Nephron progenitor cell (in vitro differentiated cells): Measurements from ENCODE around the gene ARID2.

Experiments used
- DNase-seq: peaks from one replicate; pipeline ENCODE4 v3.0.0; 2021
- H3K27ac Mint-ChIP-seq: 2 replicates; pipeline ENCODE4 v1.8.0; 2021; ENCODE audit warnings: mild to moderate bottlenecking, moderate library complexity, mixed read lengths
- H3K27me3 Mint-ChIP-seq: 2 replicates; pipeline ENCODE4 v1.8.0; 2021; ENCODE audit warnings: mild to moderate bottlenecking, low read depth, mixed read lengths; ENCODE audit not compliant: poor library complexity
- H3K36me3 Mint-ChIP-seq: 2 replicates; pipeline ENCODE4 v1.8.0; 2021; ENCODE audit warnings: low read depth, mixed read lengths
- H3K4me1 Mint-ChIP-seq: 2 replicates; pipeline ENCODE4 v1.8.0; 2021; ENCODE audit warnings: mixed read lengths
- H3K4me3 Mint-ChIP-seq: 2 replicates; pipeline ENCODE4 v1.8.0; 2021; ENCODE audit warnings: mild to moderate bottlenecking, moderate library complexity, mixed read lengths
- H3K9me3 Mint-ChIP-seq: 2 replicates; pipeline ENCODE4 v1.8.0; 2021; ENCODE audit warnings: mild to moderate bottlenecking, moderate library complexity, mixed read lengths
- TF ChIP-seq, protein P1 (sequence below): fragments of 200-600 bp; sonication (generic); IDR thresholded peaks from 2 replicates; pipeline ENCODE4 v1.5.0; 2021; ENCODE audit warnings: antibody characterized with exemption

ARID2 gene, protein sequence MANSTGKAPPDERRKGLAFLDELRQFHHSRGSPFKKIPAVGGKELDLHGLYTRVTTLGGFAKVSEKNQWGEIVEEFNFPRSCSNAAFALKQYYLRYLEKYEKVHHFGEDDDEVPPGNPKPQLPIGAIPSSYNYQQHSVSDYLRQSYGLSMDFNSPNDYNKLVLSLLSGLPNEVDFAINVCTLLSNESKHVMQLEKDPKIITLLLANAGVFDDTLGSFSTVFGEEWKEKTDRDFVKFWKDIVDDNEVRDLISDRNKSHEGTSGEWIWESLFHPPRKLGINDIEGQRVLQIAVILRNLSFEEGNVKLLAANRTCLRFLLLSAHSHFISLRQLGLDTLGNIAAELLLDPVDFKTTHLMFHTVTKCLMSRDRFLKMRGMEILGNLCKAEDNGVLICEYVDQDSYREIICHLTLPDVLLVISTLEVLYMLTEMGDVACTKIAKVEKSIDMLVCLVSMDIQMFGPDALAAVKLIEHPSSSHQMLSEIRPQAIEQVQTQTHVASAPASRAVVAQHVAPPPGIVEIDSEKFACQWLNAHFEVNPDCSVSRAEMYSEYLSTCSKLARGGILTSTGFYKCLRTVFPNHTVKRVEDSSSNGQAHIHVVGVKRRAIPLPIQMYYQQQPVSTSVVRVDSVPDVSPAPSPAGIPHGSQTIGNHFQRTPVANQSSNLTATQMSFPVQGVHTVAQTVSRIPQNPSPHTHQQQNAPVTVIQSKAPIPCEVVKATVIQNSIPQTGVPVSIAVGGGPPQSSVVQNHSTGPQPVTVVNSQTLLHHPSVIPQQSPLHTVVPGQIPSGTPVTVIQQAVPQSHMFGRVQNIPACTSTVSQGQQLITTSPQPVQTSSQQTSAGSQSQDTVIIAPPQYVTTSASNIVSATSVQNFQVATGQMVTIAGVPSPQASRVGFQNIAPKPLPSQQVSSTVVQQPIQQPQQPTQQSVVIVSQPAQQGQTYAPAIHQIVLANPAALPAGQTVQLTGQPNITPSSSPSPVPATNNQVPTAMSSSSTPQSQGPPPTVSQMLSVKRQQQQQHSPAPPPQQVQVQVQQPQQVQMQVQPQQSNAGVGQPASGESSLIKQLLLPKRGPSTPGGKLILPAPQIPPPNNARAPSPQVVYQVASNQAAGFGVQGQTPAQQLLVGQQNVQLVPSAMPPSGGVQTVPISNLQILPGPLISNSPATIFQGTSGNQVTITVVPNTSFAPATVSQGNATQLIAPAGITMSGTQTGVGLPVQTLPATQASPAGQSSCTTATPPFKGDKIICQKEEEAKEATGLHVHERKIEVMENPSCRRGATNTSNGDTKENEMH (N-terminal part only)

DNA sequence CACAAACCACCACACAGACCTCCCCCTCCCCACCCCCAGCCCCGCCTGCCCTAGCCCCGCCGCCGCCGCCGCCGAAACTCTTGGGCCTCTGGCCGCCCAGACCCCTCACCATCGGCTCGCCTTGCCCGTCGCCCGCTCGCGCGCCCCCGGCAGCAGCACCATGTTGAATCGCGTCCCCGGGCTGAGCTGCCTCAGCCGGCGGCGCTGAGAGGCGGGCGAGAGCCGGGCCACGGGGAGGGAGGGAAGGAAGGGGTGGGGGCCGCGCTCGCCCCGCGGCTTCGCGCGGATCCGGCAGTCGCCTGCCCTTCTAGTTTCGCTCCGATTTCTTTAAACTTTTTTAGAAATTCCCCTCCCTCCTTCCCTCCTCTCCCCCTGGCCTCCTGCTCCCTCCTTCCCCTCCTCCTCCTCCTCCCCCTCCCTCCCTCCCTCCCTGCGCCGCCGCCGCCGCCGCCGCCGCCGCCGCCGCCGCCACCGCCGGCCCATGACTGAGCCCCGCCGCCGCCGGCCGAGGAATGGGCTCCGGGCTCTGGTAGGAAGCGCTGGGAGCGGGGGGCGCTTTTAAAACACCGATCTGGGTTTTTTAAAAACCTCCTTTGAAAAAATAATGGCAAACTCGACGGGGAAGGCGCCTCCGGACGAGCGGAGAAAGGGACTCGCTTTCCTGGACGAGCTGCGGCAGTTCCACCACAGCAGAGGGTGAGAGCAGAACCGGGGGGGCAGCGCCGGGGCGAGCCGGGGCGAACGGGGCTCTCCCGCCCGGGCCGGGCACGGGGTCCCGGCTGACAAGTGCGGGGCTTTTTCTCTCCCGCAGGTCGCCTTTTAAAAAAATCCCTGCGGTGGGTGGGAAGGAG lies at the start of gene ARID2:
Gene ARID2, plus strand, starts transcription at position 474 of the 851 bp plus-strand sequence. Its CDS starts 131 bp downstream, at position 605.
- Mint-ChIP-seq H3K4me1 (peaks cover 33% of the 10 kb centered on the region), H3K9me3 (peaks cover 2% of the 10 kb centered on the region), H3K4me3 (peak within 1 kb of the TSS; percentile 99), H3K36me3 (peaks cover 25% of the 10 kb centered on the region), H3K27me3 (no peaks in the 10 kb centered on the region), H3K27ac (peak within 1 kb of the TSS; percentile 100)
- DNase-seq, result peak; percentile 74
- TF ChIP-seq, protein P1, sequence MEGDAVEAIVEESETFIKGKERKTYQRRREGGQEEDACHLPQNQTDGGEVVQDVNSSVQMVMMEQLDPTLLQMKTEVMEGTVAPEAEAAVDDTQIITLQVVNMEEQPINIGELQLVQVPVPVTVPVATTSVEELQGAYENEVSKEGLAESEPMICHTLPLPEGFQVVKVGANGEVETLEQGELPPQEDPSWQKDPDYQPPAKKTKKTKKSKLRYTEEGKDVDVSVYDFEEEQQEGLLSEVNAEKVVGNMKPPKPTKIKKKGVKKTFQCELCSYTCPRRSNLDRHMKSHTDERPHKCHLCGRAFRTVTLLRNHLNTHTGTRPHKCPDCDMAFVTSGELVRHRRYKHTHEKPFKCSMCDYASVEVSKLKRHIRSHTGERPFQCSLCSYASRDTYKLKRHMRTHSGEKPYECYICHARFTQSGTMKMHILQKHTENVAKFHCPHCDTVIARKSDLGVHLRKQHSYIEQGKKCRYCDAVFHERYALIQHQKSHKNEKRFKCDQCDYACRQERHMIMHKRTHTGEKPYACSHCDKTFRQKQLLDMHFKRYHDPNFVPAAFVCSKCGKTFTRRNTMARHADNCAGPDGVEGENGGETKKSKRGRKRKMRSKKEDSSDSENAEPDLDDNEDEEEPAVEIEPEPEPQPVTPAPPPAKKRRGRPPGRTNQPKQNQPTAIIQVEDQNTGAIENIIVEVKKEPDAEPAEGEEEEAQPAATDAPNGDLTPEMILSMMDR, result no peak

DNA sequence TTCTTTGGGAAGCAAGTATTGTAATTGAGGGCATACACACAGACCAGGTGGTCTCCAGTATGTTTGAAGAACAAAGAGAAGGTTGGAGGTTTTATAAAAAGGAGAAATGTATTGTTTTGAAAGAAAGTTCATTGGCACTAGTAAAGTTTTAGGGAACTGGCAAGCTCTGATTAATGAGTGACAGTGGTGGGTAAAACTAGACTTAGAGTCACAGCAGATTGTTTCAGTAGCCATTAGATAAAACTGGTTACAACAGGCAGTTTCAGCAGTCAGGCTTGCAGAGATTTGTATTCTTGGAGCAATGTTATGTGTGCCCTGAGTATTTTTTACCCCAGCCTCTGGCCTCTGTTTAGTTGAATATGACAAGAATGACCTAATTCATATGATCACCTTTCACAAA lies 49.1 kb upstream of the ARID2 start:
- TF ChIP-seq, protein P1, result no peak
- Mint-ChIP-seq H3K27me3 (peaks cover 6% of the 10 kb centered on the region), H3K36me3 (no peaks in the 10 kb centered on the region), H3K4me3 (no peak overlapping the region), H3K4me1 (no peaks in the 10 kb centered on the region), H3K9me3 (no peaks in the 10 kb centered on the region), H3K27ac (no peak overlapping the region)
- no peak for DNase-seq

DNA sequence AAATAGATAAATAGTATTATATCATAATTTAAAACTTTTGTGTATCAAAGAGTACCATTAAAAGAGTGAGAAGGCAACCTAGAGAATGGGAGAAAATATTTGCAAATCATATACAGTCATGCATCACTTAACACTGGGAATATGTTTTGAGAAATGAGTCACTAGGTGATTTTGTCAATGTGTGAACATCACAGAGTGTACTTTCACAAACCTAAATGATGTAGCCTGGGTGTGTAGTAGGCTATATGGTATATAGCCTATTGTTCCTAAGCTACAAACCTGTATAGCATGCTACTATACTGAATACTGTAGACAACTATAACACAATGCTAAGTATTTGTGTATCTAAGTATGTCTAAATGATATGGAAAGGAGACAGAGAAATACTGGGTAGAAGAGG lies 48.0 kb upstream of the ARID2 start:
- H3K4me3 Mint-ChIP-seq, result no peak overlapping the region
- H3K27ac Mint-ChIP-seq, result no peak overlapping the region
- peaks cover 6% of the 10 kb centered on the region for H3K27me3 Mint-ChIP-seq

DNA sequence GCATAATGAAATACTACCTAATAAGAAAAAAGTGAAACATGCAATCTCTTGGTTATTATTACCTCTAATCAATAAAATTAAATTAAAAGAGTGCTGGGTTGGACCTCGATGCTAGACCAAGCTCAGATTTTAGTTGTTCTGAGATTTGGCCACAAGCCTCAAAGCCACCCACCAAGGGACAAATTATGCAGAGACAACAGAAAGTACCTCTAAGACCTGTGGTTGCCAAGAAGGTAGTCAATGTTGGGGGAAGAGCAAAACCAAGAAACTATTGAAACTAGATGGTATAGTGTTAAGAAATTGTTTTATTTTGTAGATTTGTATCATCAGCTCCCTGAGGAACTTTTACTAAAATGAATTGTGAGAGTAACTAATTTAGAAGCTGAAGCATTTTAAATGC lies 43.8 kb upstream of the ARID2 start:
- DNase-seq, result no peak
- Mint-ChIP-seq H3K36me3 (no peaks in the 10 kb centered on the region), H3K4me1 (no peaks in the 10 kb centered on the region), H3K4me3 (no peak overlapping the region), H3K27ac (no peak overlapping the region), H3K9me3 (no peaks in the 10 kb centered on the region), H3K27me3 (peaks cover 12% of the 10 kb centered on the region)
- TF ChIP-seq, protein P1, result no peak

More for the DNA sequence above, 48.0 kb upstream of the ARID2 start:
- no peaks in the 10 kb centered on the region for H3K9me3 Mint-ChIP-seq
- H3K4me1 Mint-ChIP-seq, result no peaks in the 10 kb centered on the region
- no peak for DNase-seq
- TF ChIP-seq, protein P1, result no peak
- H3K36me3 Mint-ChIP-seq, result no peaks in the 10 kb centered on the region
